ENCODE results near the gene C1QTNF8. TPM values are rescaled to one million over a fixed set of nuclear protein-coding genes. Genes with fewer than 3 reads are reported as not detected.

The C1QTNF8 gene
- total RNA-seq, 6 donors from 2014 or later, result 0.30 TPM; not detected in 5

DNA sequence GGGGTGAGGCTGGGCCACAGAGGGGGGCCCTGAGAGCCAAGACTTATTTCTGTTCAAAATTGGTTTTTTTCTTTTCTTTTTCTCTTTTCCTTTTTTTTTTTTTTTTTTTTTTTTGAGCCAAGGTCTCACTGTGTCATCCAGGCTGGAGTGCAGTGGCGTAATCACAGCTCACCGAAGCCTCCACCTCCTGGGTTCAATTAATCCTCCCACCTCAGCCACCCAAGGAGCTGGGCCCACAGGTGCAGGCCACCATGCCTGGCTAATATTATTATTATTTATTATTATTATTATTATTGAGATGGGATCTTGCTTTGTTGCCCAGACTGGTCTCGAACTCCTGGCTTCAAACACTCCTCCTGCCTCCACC lies 39.4 kb upstream of the C1QTNF8 start:
- WGBS, 2 donors, result 75 to 83% methylated on average over 3 of the region's 3 CpGs
- Histone ChIP-seq H3K36me3 (no peaks in the 10 kb centered on the region), H3K4me3 (no peak overlapping the region), H3K4me1 (no peaks in the 10 kb centered on the region), H3K27ac (no peak overlapping the region), H3K9me3 (no peaks in the 10 kb centered on the region), H3K27me3 (no peaks in the 10 kb centered on the region)
- ATAC-seq (ENCODE audit: low FRiP score in 2 of 2), result no peak
- TF ChIP-seq POLR2A (IDR thresholded peaks at IDR 0.05) (no peak), EP300 (IDR thresholded peaks at IDR 0.05) (no peak), CTCF (IDR thresholded peaks at IDR 0.05) (no peak), POLR2AphosphoS5 (IDR thresholded peaks at IDR 0.05) (no peak)
- no peak for DNase-seq

DNA sequence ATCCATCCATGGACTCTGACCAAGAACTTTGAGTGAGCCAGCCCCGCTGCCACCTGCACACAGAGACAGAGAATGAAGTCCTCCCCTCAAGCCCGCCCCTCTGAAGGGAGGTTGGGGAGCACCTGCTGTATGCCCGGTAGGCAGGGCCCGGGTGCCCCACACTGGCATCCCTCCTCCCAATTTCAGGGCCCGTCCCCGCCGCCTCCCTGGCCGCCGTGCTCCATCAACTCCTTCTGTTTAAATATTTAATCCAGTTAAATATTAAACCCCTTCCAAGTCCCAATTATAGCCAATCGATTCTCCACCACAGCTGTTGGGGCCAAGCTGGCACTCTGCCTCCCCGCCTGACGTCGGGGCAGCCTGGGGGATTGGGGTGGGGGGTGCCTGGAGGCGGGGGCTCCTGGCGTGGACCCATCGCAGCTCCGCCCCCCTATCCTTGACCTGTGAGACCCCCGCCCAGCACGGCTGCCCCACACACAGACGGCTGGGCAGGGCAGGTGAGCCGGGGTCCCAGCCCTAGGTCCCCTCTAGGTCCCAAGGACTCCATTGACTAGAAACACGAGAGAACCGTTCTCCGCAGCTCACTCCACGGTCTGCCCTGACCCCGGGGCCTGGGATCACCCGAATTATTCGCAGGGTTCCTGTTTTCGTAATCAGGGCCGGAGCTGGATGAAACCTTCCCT lies 38.9 kb upstream of the C1QTNF8 start:
- DNase-seq (peak in 1 of 2 donors; percentile 63), ATAC-seq (ENCODE audit: low FRiP score in 2 of 2) (no peak)
- WGBS, 2 donors, result 51 to 66% methylated on average over 17 to 28 of the region's 30 CpGs
- H3K4me3 ChIP-seq, result no peak overlapping the region
- no peak for TF ChIP-seq POLR2AphosphoS5 (IDR thresholded peaks at IDR 0.05)
- TF ChIP-seq EP300 (IDR thresholded peaks at IDR 0.05), result no peak
- no peak for TF ChIP-seq CTCF (IDR thresholded peaks at IDR 0.05)
- no peak for TF ChIP-seq POLR2A (IDR thresholded peaks at IDR 0.05)
- no peak overlapping the region for H3K27ac ChIP-seq
- H3K4me1 ChIP-seq, result no peaks in the 10 kb centered on the region
- H3K27me3 ChIP-seq, result no peaks in the 10 kb centered on the region
- H3K36me3 ChIP-seq, result no peaks in the 10 kb centered on the region
- no peaks in the 10 kb centered on the region for H3K9me3 ChIP-seq

DNA sequence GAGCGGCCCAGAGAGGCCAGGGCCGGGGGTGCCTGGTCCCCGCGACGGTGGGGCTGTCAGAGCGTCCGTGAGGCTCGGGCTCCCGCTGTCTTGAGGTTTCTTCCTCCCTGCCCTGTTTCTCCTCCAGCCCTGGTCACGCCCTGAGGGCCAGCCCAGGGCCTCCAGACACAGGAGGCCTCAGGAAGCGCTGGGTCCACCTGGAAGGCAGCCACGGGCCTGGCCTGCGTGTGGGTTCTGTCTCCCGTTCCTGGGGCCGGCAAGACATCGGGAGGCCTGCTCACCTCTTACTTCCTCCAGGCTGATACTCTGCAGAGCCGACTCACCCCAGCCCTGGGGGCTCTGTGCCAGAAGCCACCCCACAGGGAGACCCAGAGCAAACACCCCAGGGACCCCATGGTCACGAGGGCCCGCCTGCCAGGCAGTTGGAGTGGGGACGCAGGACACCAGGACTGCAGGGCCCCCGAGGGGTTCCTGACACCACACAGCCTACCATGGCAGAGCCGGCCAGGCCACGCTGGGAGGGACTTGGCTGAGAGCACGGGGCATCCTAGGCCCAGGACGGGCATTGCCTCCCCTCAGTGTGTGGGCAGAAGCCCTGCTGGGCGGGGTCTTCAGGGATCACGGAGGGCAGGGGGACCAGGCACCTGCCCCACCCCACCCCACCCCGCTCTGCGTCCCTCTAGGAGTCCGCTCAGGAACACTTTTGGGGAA lies 37.9 kb upstream of the C1QTNF8 start:
- Histone ChIP-seq H3K9me3 (no peaks in the 10 kb centered on the region), H3K36me3 (no peaks in the 10 kb centered on the region), H3K27me3 (no peaks in the 10 kb centered on the region), H3K27ac (no peak overlapping the region), H3K4me1 (no peaks in the 10 kb centered on the region), H3K4me3 (no peak overlapping the region)
- TF ChIP-seq POLR2A (IDR thresholded peaks at IDR 0.05), result no peak
- no peak for TF ChIP-seq POLR2AphosphoS5 (IDR thresholded peaks at IDR 0.05)
- TF ChIP-seq CTCF (IDR thresholded peaks at IDR 0.05), result no peak
- no peak for ATAC-seq (ENCODE audit: low FRiP score in 2 of 2)
- DNase-seq, result peak in 1 of 2 donors; percentile 82
- 71 to 80% methylated on average over 3 to 23 of the region's 30 CpGs for WGBS, 2 donors

DNA sequence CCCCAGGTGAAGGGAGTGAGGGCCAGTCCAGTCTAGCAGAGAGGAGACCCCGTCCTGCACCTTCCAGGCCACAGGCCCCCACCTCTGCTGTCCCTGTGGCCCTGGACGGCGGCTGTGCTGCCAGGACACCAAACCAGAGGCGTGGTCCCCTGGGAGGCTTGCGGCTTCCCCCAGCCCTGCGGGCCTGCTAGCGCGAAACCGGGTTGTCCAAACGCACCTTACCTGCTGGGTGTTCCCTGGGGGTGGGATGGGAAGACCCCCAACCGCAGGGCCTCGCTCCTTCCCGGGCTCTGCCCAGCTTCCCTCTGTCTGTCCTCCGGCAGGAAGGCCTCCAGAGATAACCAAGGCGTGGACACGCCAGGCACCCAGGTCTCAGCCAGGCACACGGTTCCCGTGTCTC lies 37.2 kb upstream of the C1QTNF8 start:
- DNase-seq, result peak in 1 of 2 donors; percentile 81
- H3K27ac ChIP-seq, result no peak overlapping the region
- H3K27me3 ChIP-seq, result no peaks in the 10 kb centered on the region
- H3K36me3 ChIP-seq, result no peaks in the 10 kb centered on the region
- ATAC-seq (ENCODE audit: low FRiP score in 2 of 2), result no peak
- H3K9me3 ChIP-seq, result no peaks in the 10 kb centered on the region
- H3K4me1 ChIP-seq, result no peaks in the 10 kb centered on the region
- no peak overlapping the region for H3K4me3 ChIP-seq
- TF ChIP-seq POLR2A (IDR thresholded peaks at IDR 0.05) (no peak), EP300 (IDR thresholded peaks at IDR 0.05) (no peak), POLR2AphosphoS5 (IDR thresholded peaks at IDR 0.05) (no peak), CTCF (IDR thresholded peaks at IDR 0.05) (no peak)
- WGBS, 2 donors, result 93% methylated on average over 13 of the region's 18 CpGs; no CpG with 5 or more reads in 1 of the 2 donors

All from upper lobe of left lung (tissue), 6 donors.